ENCODE measurements around the gene EIF4A3.

EIF4A3 gene

GRCh38 chr17:80110927-80111701, 35.8 kb downstream of the EIF4A3 start:
- DNase-seq = no peak

DNA sequence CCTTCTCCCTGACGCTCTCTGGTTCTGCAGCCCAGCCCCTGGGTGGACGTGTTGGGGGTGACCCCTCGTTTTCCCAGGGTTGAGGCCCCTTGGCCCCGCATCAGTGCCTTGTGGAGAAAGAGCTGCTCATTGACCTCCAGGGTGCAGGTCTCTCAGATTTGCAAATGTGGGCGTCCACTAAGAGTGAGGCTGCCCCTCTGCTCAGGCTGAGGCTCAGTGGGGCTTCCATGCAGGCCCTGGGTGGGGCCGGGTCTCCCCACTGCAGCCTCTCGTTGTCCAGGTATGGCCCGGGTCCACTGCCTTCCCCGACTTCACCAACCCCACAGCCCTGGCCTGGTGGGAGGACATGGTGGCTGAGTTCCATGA, 36.5 kb downstream of the EIF4A3 start:
- DNase-seq = no peak

- DNase-seq = no peak
Measured at GRCh38 chr17:80109713-80110446, 37.0 kb downstream of the EIF4A3 start.

DNA sequence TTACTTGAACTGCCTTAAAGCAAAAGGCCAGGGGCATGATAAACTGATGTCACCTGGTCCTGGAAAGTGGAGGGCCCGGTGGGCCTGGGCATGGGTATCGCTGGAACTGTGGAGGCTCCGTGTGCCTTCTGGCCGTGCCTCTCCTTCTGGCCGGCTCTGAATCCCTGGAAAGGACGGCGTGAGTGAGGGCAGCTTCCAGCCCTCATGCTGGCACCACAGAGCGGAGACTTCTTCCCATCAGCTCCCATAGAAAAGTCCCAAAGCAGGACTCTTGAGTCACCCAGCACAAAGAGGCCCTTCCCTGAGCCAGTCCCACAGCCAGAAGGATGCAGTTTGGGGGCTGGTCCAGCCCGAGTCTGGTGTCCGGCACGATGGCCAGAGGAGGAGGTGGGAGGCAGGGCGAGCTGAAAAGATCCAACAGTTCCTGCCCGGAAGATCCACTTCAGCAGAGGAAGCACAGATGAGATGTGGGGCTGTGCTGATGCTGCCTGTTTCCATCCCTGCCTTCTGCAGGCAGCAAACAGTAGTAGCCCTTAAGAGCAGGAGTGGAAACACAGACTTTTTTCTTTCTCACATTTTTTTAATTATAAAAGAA, 37.8 kb downstream of the EIF4A3 start:
- no peak for DNase-seq

DNA sequence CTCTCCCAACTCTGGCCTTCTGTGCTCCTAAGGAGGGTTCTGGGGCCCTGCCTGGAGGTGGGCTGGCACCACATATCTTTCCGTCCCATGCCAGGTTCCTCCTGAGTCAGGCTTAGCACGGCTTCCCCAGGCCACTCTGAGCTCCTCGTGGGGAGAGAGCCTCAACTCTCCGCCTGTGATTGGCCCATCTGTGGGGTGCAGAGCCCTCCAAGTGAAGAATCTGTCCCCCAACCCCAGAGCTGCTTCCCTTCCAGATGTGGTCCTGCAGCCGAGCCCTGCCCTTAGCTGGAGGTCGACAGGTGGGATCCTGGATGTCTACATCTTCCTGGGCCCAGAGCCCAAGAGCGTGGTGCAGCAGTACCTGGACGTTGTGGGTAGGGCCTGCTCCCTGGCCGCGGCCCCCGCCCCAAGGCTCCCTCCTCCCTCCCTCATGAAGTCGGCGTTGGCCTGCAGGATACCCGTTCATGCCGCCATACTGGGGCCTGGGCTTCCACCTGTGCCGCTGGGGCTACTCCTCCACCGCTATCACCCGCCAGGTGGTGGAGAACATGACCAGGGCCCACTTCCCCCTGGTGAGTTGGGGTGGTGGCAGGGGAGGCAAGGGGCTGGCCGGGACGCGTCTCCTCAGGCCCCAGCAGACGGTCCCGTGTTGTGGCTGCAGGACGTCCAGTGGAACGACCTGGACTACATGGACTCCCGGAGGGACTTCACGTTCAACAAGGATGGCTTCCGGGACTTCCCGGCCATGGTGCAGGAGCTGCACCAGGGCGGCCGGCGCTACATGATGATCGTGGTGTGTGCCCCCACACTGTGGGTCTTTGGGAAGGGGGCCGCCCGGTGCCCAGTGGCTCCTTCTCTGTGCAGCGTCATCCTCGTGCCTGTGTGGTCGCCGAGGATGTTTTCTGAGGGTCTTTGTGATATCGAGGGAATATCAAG, 38.6 kb downstream of the EIF4A3 start:
- no peak for DNase-seq

- DNase-seq = no peak
Measured at GRCh38 chr17:80107231-80108021, 39.5 kb downstream of the EIF4A3 start.

DNA sequence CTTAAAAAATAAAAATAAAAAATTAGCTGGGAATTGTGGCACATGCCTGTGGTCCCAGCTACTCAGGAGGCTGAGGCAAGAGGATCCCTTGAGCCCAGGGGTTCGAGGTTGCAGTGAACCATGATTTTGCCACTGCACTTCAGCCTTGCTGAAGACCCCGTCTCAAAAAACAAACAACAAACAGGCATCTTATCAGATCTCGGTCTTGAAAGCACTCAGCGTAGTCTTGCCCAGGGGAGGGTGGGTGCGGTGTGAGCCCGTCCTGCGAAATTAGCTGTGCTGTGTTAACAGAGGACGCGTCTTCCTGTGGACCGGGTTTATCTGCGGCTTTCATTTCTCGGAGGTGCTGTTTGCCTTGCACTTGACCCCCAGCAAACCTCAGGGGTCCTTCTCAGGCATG, 40.2 kb downstream of the EIF4A3 start:
- no peak for DNase-seq

DNA sequence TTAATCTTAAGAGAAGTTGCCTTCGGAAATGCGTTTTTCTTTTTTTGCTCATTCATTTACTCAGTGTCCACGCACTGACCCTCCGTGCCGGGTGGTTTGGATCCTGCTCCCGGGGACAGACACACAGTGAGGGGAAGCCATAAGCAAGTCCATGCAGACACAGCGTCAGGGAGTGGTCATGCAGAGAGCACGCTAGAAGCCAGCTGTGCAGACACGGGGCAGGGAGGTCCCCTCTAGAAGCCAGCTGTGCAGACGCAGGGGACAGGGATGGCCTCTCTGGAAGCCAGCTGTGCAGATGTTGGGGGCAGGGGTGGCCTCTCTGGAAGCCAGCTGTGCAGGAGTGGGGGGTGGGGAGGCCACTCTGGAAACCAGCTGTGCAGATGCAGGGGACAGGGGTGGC, 40.8 kb downstream of the EIF4A3 start:
- no peak for DNase-seq

DNA sequence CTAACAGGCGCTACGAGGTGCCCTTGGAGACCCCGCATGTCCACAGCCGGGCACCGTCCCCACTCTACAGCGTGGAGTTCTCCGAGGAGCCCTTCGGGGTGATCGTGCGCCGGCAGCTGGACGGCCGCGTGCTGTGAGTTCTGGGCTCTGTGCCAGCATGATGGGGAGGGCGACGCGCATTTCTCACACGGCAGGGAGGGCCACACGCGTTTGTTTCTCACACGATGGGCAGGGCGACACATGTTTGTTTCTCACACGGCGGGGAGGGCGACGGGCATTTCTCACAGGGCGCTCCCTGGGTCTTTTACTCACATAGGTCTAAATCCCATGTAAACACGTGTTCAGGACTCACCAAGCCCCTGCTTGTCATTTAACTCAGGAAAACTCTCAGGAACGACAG, 41.2 kb downstream of the EIF4A3 start:
- no peak for DNase-seq

DNA sequence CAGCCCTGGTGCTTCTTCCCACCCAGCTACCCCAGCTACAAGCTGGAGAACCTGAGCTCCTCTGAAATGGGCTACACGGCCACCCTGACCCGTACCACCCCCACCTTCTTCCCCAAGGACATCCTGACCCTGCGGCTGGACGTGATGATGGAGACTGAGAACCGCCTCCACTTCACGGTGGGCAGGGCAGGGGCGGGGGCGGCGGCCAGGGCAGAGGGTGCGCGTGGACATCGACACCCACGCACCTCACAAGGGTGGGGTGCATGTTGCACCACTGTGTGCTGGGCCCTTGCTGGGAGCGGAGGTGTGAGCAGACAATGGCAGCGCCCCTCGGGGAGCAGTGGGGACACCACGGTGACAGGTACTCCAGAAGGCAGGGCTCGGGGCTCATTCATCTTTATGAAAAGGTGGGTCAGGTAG, 42.0 kb downstream of the EIF4A3 start:
- no peak for DNase-seq

DNA sequence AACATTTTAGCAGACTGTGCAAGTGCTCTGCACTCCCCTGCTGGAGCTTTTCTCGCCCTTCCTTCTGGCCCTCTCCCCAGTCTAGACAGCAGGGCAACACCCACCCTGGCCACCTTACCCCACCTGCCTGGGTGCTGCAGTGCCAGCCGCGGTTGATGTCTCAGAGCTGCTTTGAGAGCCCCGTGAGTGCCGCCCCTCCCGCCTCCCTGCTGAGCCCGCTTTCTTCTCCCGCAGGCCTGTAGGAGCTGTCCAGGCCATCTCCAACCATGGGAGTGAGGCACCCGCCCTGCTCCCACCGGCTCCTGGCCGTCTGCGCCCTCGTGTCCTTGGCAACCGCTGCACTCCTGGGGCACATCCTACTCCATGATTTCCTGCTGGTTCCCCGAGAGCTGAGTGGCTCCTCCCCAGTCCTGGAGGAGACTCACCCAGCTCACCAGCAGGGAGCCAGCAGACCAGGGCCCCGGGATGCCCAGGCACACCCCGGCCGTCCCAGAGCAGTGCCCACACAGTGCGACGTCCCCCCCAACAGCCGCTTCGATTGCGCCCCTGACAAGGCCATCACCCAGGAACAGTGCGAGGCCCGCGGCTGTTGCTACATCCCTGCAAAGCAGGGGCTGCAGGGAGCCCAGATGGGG, 42.5 kb downstream of the EIF4A3 start:
- no peak for DNase-seq

GRCh38 chr17:80103449-80104085, 43.4 kb downstream of the EIF4A3 start:
- no peak for DNase-seq

- no peak for DNase-seq
Measured at GRCh38 chr17:80102664-80103448, 44.1 kb downstream of the EIF4A3 start.

- DNase-seq = peak in 1 of 2 donors; percentile 18
Measured at GRCh38 chr17:80101946-80102663, 44.8 kb downstream of the EIF4A3 start.

GRCh38 chr17:80101011-80101945, 45.6 kb downstream of the EIF4A3 start, which contains the start of gene GAA:
Gene GAA (plus strand): TSS chr17:80101581. CDS start chr17:80104587, 3,006 bp downstream.
- peak; percentile 82 to 95 for DNase-seq

DNA sequence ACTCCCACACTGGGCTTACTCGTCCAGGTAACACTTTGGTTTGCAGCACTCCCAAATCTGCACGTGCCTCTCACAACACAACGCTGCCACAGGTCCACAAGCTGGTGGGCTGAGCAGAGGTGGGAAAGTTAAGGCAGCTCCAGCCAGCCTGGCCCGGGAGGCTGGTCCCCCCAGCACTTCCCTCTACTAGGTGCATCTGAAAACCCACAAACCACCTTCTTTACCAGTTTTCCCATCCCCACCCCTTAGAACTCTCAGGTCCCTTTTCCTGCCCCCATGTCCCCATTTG, 46.9 kb downstream of the EIF4A3 start:
- DNase-seq = no peak

DNA sequence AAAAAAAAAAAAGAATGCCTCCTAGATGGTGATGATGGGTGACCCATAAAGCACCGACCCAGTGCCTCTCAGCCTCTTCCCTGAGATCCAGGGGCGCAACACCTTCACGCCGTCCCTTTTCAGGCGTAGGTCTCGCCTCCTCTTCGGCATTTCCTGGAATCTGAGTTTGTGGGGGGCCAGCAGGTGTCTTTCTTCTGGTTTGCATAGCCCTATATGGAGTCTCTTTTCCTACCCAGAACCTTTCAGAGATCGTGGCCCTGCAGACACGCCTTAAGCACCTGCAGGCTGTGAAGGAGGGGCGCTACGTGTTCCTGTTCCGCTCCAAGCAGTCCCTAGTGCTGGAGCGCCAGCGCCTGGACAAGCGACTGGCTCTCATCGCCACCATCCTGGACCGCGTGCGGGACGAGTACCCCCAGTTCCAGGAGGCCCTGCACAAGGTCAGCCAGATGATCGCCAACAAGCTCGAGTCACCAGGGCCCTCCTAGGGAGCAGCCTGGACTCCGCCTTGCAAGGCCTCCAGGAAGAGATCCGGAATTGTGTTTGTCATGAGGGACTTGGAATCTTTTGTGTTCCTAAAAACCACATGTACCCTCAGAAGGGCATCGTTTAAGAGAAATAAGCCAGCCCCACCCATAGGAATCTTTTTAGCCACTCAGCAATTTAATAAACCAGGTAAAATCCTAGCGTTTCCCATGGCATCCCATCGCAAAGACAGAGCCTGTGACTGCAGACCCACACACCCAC, 47.5 kb downstream of the EIF4A3 start:
- no peak for DNase-seq

All from stimulated activated CD4-positive, alpha-beta T cell treated with anti-CD3 and anti-CD28 coated beads, Interleukin-2, amount 100 ng/mL, for 48 hours (primary cell).